ENCODE results near the gene GARIN5B.

GRCh38 chr19:55344444-55344843 lies 18.6 kb downstream of the GARIN5B start:
- TF ChIP-seq CTCF (IDR thresholded peaks at IDR 0.05) (no peak), EZH2 (IDR thresholded peaks at IDR 0.05; ENCODE audit: borderline replicate concordance, insufficient read depth, low read depth, low read length, poor library complexity, severe bottlenecking) (no peak)

Measured in B cell (primary cell).